ENCODE measurements around the gene TMEM14C.

Gene TMEM14C

GRCh38 chr6:10763006-10763405 lies 40.1 kb downstream of the TMEM14C start:
- DNase-seq (ENCODE audit: low spot score), result no peak

GRCh38 chr6:10769419-10769818 lies 46.5 kb downstream of the TMEM14C start:
- DNase-seq (ENCODE audit: low spot score), result no peak

DNA sequence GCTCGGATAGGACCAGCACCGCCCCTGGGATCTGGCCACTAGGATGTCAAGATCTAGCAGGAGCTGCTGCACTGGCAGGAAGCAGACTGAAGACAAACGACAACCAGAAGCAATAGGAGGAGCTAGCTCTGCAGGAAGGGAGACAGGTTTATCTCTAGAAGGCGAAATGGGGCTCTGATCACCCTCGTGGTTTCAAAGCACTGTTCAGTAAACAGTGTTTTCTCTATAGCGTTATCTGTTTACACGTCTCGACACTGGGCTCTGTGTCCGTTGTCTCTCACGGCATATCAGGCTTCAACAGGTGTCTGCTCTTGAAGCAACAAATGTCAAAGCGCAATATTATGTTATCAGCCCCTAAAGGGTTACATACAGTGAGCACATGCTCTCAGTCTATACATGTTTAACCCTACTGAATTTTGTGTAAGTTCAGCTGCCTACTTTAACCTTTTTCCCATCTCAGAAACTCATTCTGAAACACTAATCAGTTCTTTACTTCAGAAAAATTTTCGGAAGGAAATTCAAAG lies 48.6 kb downstream of the TMEM14C start:
- DNase-seq (ENCODE audit: low spot score), result no peak

DNA sequence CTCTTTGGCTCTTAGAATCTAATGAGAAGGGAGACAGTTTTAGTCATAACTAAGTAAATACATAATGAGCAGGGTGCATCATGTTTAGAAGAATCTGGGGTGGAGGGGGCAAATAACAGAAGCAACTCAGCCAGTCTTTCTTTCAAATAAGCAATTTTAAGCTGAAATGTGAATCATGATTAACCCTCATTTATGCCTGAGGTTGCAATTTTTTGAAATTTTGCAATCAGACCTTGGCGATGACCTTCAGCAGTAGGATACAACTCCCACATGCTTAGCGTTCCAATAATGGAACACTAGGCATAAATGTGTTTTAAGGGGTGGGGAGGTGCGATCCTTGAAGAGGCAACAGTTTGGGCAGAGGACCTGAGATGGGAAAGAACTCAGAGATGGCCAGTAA lies 55.4 kb downstream of the TMEM14C start:
- DNase-seq (ENCODE audit: low spot score), result no peak

DNA sequence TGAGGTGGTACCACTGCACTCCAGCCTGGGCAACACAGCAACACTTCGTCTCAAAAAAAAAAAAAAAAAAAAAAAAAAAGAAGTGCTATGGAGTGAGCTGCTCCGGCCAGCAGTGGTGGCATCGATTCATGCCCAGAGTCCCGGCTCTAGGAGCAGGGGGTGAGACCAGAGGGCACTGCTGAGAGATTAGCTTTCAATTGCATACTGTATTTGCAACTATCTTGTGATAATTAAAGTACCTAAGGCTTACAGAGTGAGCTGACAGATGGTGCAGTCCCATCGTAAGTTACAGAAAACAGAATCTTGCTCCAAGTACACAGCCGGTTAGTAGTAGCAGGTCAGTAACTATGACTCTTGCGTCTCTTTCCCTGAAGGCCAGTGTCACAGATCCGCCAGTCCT lies 56.2 kb downstream of the TMEM14C start:
- DNase-seq (ENCODE audit: low spot score), result no peak
